ENCODE data around the gene ZNF862. TPM values are rescaled to one million over a fixed set of nuclear protein-coding genes. Genes with fewer than 3 reads are reported as not detected.

The ZNF862 gene
- total RNA-seq, 1 experiment from 2014 or later: 5.7 TPM

- Histone ChIP-seq H3K4me3 (ENCODE audit: low read depth, low read length, poor library complexity, severe bottlenecking) (no peak overlapping the region), H3K27me3 (replicated peaks; ENCODE audit: insufficient read depth, low read depth, low read length, poor library complexity) (no peaks in the 10 kb centered on the region), H3K4me1 (ENCODE audit: insufficient read depth, low read length, poor library complexity, severe bottlenecking) (peaks cover 21% of the 10 kb centered on the region), H3K36me3 (ENCODE audit: insufficient read depth, low read length, poor library complexity, severe bottlenecking) (no peaks in the 10 kb centered on the region), H3K9me3 (ENCODE audit: low read depth, low read length, poor library complexity, severe bottlenecking) (no peaks in the 10 kb centered on the region), H3K27ac (ENCODE audit: low read depth, low read length, poor library complexity, severe bottlenecking) (no peak overlapping the region)
- intact Hi-C loops (cut with micrococcal nuclease; ENCODE audit: unreplicated experiment): no loop called here
- no peak for DNase-seq (ENCODE audit: low spot score)
- ChIA-PET CTCF (no interaction called here), POLR2A (ENCODE audit: low non-redundant PET) (no interaction called here)
- no TSS peak for BruUV-seq (replicated peaks)
- TF ChIP-seq CTCF (conservative IDR thresholded peaks at IDR 0.05; ENCODE audit: low read depth, low read length) (no peak), EZH2 (IDR thresholded peaks at IDR 0.05; ENCODE audit: borderline replicate concordance, low read depth, low read length, poor library complexity, severe bottlenecking) (no peak)
Measured at GRCh38 chr7:149853157-149853556, 15.0 kb downstream of the ZNF862 start.

- peak overlapping the region; percentile 70 for H3K27ac ChIP-seq (ENCODE audit: low read depth, low read length, poor library complexity, severe bottlenecking)
- POLR2A ChIA-PET (ENCODE audit: low non-redundant PET): no interaction called here
Measured at GRCh38 chr7:149854611-149855360, 16.6 kb downstream of the ZNF862 start.

More at GRCh38 chr7:149854611-149855360, 16.6 kb downstream of the ZNF862 start:
- Histone ChIP-seq H3K27me3 (replicated peaks; ENCODE audit: insufficient read depth, low read depth, low read length, poor library complexity) (no peaks in the 10 kb centered on the region), H3K9me3 (ENCODE audit: low read depth, low read length, poor library complexity, severe bottlenecking) (no peaks in the 10 kb centered on the region), H3K36me3 (ENCODE audit: insufficient read depth, low read length, poor library complexity, severe bottlenecking) (no peaks in the 10 kb centered on the region), H3K4me3 (ENCODE audit: low read depth, low read length, poor library complexity, severe bottlenecking) (no peak overlapping the region), H3K4me1 (ENCODE audit: insufficient read depth, low read length, poor library complexity, severe bottlenecking) (peaks cover 21% of the 10 kb centered on the region)
- no peak for TF ChIP-seq CTCF (conservative IDR thresholded peaks at IDR 0.05; ENCODE audit: low read depth, low read length)
- CTCF ChIA-PET: no interaction called here
- intact Hi-C loops (cut with micrococcal nuclease; ENCODE audit: unreplicated experiment): loop anchor here (2.0 kb wide), 1 partner anchor 16 kb away; the partner anchor contains the start of gene ZNF862
- BruUV-seq (replicated peaks): no TSS peak
- peak; percentile 87 for DNase-seq (ENCODE audit: low spot score)
